ENCODE results near the gene RBFOX2.

GRCh38 chr22:35795476-35795875, 233.1 kb downstream of the RBFOX2 start:
- no peak for TF ChIP-seq ZFX (IDR thresholded peaks at IDR 0.05; ENCODE audit: borderline replicate concordance)
- no peak for TF ChIP-seq CTCF (IDR thresholded peaks at IDR 0.05)
